Esophagus (tissue), 2 donors: ENCODE measurements around the gene MERTK. TPM values are rescaled to one million over a fixed set of nuclear protein-coding genes. Genes with fewer than 3 reads are reported as not detected.
"Not testable (repeated sequence)": the region's sequence is repeated elsewhere in the genome, so short reads cannot be mapped to it uniquely, and the experiment has no call there.

Experiments used
- H3K27ac ChIP-seq, 2 donors: one replicate each; pipeline ENCODE4 v1.5.1; 2013; ENCODE audit warnings: low read depth in 2 of 2, mild to moderate bottlenecking in 2 of 2, inconsistent platforms in 1 of 2, low read length in 1 of 2, moderate library complexity in 1 of 2
- H3K27me3 ChIP-seq, 2 donors: one replicate each; pipeline ENCODE4 v1.6.1; 2013; ENCODE audit warnings: low read length in 2 of 2, control low read depth in 1 of 2, mild to moderate bottlenecking in 1 of 2; ENCODE audit not compliant: insufficient read depth in 2 of 2, control insufficient read depth in 1 of 2
- H3K36me3 ChIP-seq, 2 donors: one replicate each; pipeline ENCODE4 v1.6.1; 2013; ENCODE audit warnings: low read length in 1 of 2; ENCODE audit not compliant: control insufficient read depth in 2 of 2, insufficient read depth in 2 of 2
- H3K4me1 ChIP-seq, 2 donors: one replicate each; pipeline ENCODE4 v1.6.1; 2013; ENCODE audit warnings: low read length in 1 of 2; ENCODE audit not compliant: control insufficient read depth in 2 of 2, insufficient read depth in 2 of 2
- H3K4me3 ChIP-seq, 2 donors: one replicate each; pipeline ENCODE4 v1.5.1; 2013; ENCODE audit warnings: low read length in 2 of 2, mild to moderate bottlenecking in 2 of 2, low read depth in 1 of 2, moderate library complexity in 1 of 2
- H3K9me3 ChIP-seq, 2 donors: one replicate each; pipeline ENCODE4 v1.6.1; 2013; ENCODE audit warnings: mild to moderate bottlenecking in 2 of 2, low read depth in 1 of 2, low read length in 1 of 2, moderate library complexity in 1 of 2; ENCODE audit not compliant: control insufficient read depth in 2 of 2, insufficient read depth in 1 of 2
- WGBS, 2 donors: extraction: QIAGEN DNeasy Blood & Tissue Kit; methylation state at CpG; one replicate each; pipeline ENCODE4 v1.1.7; 2013; 5-methylcytosine and 5-hydroxymethylcytosine counted together
- polyA plus RNA-seq, 2 donors: library from polyadenylated mRNA; stranded (reverse); fragments of 200-250 nt; gene quantifications; one replicate each; pipeline ENCODE4 v1.2.3, GENCODE V29; 2013
- donor health status: healthy with polysubstance abuse.
- donor health status: Bipolar disorder and iron deficiency.

Gene MERTK
- polyA plus RNA-seq, 2 donors, result 2.5 to 2.9 TPM

GRCh38 chr2:111919794-111920608 lies 21.6 kb downstream of the MERTK start:
- Histone ChIP-seq H3K27me3 (no peaks in the 10 kb centered on the region), H3K36me3 (no peaks in the 10 kb centered on the region), H3K4me3 (no peak overlapping the region), H3K4me1 (no peaks in the 10 kb centered on the region), H3K9me3 (no peaks in the 10 kb centered on the region), H3K27ac (no peak overlapping the region)
- WGBS, 2 donors, result 54 to 83% methylated on average over 8 of the region's 8 CpGs

GRCh38 chr2:111923276-111923804 lies 24.9 kb downstream of the MERTK start:
- 64 to 73% methylated on average over 4 of the region's 4 CpGs for WGBS, 2 donors
- H3K4me3 ChIP-seq, result no peak overlapping the region
- H3K27ac ChIP-seq, result no peak overlapping the region
- H3K27me3 ChIP-seq, result no peaks in the 10 kb centered on the region
- no peaks in the 10 kb centered on the region for H3K9me3 ChIP-seq
- H3K4me1 ChIP-seq, result no peaks in the 10 kb centered on the region
- no peaks in the 10 kb centered on the region for H3K36me3 ChIP-seq

GRCh38 chr2:111924617-111925107 lies 26.3 kb downstream of the MERTK start:
- no peaks in the 10 kb centered on the region for H3K27me3 ChIP-seq
- 76 to 81% methylated on average over 3 of the region's 3 CpGs for WGBS, 2 donors
- H3K27ac ChIP-seq, result no peak overlapping the region

GRCh38 chr2:111927723-111928122 lies 29.3 kb downstream of the MERTK start:
- peaks cover 0 to 4% of the 10 kb centered on the region in 2 donors for H3K36me3 ChIP-seq
- H3K27me3 ChIP-seq, result no peaks in the 10 kb centered on the region
- no peaks in the 10 kb centered on the region for H3K4me1 ChIP-seq
- no peak overlapping the region for H3K4me3 ChIP-seq
- no peak overlapping the region for H3K27ac ChIP-seq
- no peaks in the 10 kb centered on the region for H3K9me3 ChIP-seq
- WGBS, 2 donors, result 84 to 89% methylated on average over 2 of the region's 2 CpGs

More at GRCh38 chr2:111924617-111925107, 26.3 kb downstream of the MERTK start:
- no peaks in the 10 kb centered on the region for H3K9me3 ChIP-seq
- H3K4me1 ChIP-seq, result no peaks in the 10 kb centered on the region
- no peak overlapping the region for H3K4me3 ChIP-seq
- H3K36me3 ChIP-seq, result no peaks in the 10 kb centered on the region

- no peaks in the 10 kb centered on the region for H3K4me1 ChIP-seq
- H3K27me3 ChIP-seq, result no peaks in the 10 kb centered on the region
- H3K27ac ChIP-seq, result no peak overlapping the region
- H3K4me3 ChIP-seq, result no peak overlapping the region
- no peaks in the 10 kb centered on the region for H3K9me3 ChIP-seq
- H3K36me3 ChIP-seq, result peaks cover 0 to 4% of the 10 kb centered on the region in 2 donors
- 78 to 85% methylated on average over 6 of the region's 6 CpGs for WGBS, 2 donors
These were observed 32.0 kb downstream of the MERTK start for GRCh38 chr2:111930409-111930808.

GRCh38 chr2:111930875-111931274 lies 32.5 kb downstream of the MERTK start:
- Histone ChIP-seq H3K36me3 (peaks cover 0 to 4% of the 10 kb centered on the region in 2 donors), H3K27me3 (no peaks in the 10 kb centered on the region), H3K4me3 (no peak overlapping the region), H3K9me3 (no peaks in the 10 kb centered on the region), H3K27ac (no peak overlapping the region), H3K4me1 (no peaks in the 10 kb centered on the region)
- 36 to 66% methylated on average over 2 of the region's 2 CpGs for WGBS, 2 donors

- peaks cover 0 to 4% of the 10 kb centered on the region in 2 donors for H3K36me3 ChIP-seq
- 79 to 94% methylated on average over 4 of the region's 4 CpGs for WGBS, 2 donors
- no peak overlapping the region for H3K4me3 ChIP-seq
These were observed 34.5 kb downstream of the MERTK start for GRCh38 chr2:111932841-111933291.

GRCh38 chr2:111933900-111934299 lies 35.5 kb downstream of the MERTK start:
- not testable (repeated sequence) for H3K4me1 ChIP-seq, H3K27ac ChIP-seq, H3K36me3 ChIP-seq, H3K27me3 ChIP-seq, H3K9me3 ChIP-seq, H3K4me3 ChIP-seq
- 86 to 91% methylated on average over 4 of the region's 4 CpGs for WGBS, 2 donors

More at GRCh38 chr2:111932841-111933291, 34.5 kb downstream of the MERTK start:
- Histone ChIP-seq H3K4me1 (no peaks in the 10 kb centered on the region), H3K9me3 (no peaks in the 10 kb centered on the region), H3K27ac (no peak overlapping the region), H3K27me3 (no peaks in the 10 kb centered on the region)

GRCh38 chr2:111936881-111937280 lies 38.5 kb downstream of the MERTK start:
- Histone ChIP-seq H3K36me3 (no peaks in the 10 kb centered on the region), H3K9me3 (no peaks in the 10 kb centered on the region), H3K4me3 (no peak overlapping the region), H3K27ac (no peak overlapping the region), H3K4me1 (no peaks in the 10 kb centered on the region), H3K27me3 (peaks cover 0 to 5% of the 10 kb centered on the region in 2 donors)
- 77 to 81% methylated on average over 5 of the region's 5 CpGs for WGBS, 2 donors
